ENCODE measurements around the gene ACSL6. TPM values are rescaled to one million over a fixed set of nuclear protein-coding genes. Genes with fewer than 3 reads are reported as not detected.

ACSL6 gene
- total RNA-seq, 3 donors from 2014 or later = 0.32 to 1.8 (median 0.33) TPM

GRCh38 chr5:131983244-131983771 lies 28.1 kb downstream of the ACSL6 start:
- DNase-seq (ENCODE audit: low spot score in 2 of 2) = no peak
- no peaks in the 10 kb centered on the region for H3K27me3 ChIP-seq
- no peaks in the 10 kb centered on the region for H3K4me1 ChIP-seq
- intact Hi-C loops (cut with DNase I; ENCODE audit: low total_unique reads) = no loop called here
- TF ChIP-seq POLR2A (IDR thresholded peaks at IDR 0.05) = no peak
- TF ChIP-seq, protein P1, sequence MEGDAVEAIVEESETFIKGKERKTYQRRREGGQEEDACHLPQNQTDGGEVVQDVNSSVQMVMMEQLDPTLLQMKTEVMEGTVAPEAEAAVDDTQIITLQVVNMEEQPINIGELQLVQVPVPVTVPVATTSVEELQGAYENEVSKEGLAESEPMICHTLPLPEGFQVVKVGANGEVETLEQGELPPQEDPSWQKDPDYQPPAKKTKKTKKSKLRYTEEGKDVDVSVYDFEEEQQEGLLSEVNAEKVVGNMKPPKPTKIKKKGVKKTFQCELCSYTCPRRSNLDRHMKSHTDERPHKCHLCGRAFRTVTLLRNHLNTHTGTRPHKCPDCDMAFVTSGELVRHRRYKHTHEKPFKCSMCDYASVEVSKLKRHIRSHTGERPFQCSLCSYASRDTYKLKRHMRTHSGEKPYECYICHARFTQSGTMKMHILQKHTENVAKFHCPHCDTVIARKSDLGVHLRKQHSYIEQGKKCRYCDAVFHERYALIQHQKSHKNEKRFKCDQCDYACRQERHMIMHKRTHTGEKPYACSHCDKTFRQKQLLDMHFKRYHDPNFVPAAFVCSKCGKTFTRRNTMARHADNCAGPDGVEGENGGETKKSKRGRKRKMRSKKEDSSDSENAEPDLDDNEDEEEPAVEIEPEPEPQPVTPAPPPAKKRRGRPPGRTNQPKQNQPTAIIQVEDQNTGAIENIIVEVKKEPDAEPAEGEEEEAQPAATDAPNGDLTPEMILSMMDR (IDR thresholded peaks at IDR 0.05) = no peak
- no peak for TF ChIP-seq POLR2AphosphoS5 (IDR thresholded peaks at IDR 0.05)
- no peak overlapping the region for H3K27ac ChIP-seq
- H3K4me3 ChIP-seq = no peak overlapping the region
- H3K9me3 ChIP-seq = no peaks in the 10 kb centered on the region
- H3K36me3 ChIP-seq = no peaks in the 10 kb centered on the region

- no peak overlapping the region for H3K27ac ChIP-seq
- intact Hi-C loops (cut with DNase I; ENCODE audit: low total_unique reads) = no loop called here
- H3K4me1 ChIP-seq = no peaks in the 10 kb centered on the region
- H3K9me3 ChIP-seq = no peaks in the 10 kb centered on the region
- no peaks in the 10 kb centered on the region for H3K27me3 ChIP-seq
- DNase-seq (ENCODE audit: low spot score in 2 of 2) = no peak
- TF ChIP-seq POLR2A (IDR thresholded peaks at IDR 0.05) (no peak), POLR2AphosphoS5 (IDR thresholded peaks at IDR 0.05) (no peak)
- TF ChIP-seq, protein P1 (IDR thresholded peaks at IDR 0.05) = no peak
- H3K4me3 ChIP-seq = no peak overlapping the region
- H3K36me3 ChIP-seq = no peaks in the 10 kb centered on the region
Measured at GRCh38 chr5:131981516-131981915, 29.9 kb downstream of the ACSL6 start.

GRCh38 chr5:131980696-131981095 lies 30.8 kb downstream of the ACSL6 start:
- intact Hi-C loops (cut with DNase I; ENCODE audit: low total_unique reads) = no loop called here
- DNase-seq (ENCODE audit: low spot score in 2 of 2) = no peak
- TF ChIP-seq, protein P1 (IDR thresholded peaks at IDR 0.05) = no peak
- TF ChIP-seq POLR2AphosphoS5 (IDR thresholded peaks at IDR 0.05) = no peak
- TF ChIP-seq POLR2A (IDR thresholded peaks at IDR 0.05) = no peak

GRCh38 chr5:131979816-131980215 lies 31.6 kb downstream of the ACSL6 start:
- no peak overlapping the region for H3K4me3 ChIP-seq
- TF ChIP-seq POLR2AphosphoS5 (IDR thresholded peaks at IDR 0.05) (no peak), POLR2A (IDR thresholded peaks at IDR 0.05) (no peak)
- TF ChIP-seq, protein P1 (IDR thresholded peaks at IDR 0.05) = no peak
- no peaks in the 10 kb centered on the region for H3K27me3 ChIP-seq
- intact Hi-C loops (cut with DNase I; ENCODE audit: low total_unique reads) = no loop called here
- H3K27ac ChIP-seq = no peak overlapping the region
- no peaks in the 10 kb centered on the region for H3K9me3 ChIP-seq
- H3K36me3 ChIP-seq = no peaks in the 10 kb centered on the region
- DNase-seq (ENCODE audit: low spot score in 2 of 2) = no peak
- H3K4me1 ChIP-seq = no peaks in the 10 kb centered on the region

More at GRCh38 chr5:131980696-131981095, 30.8 kb downstream of the ACSL6 start:
- Histone ChIP-seq H3K27ac (no peak overlapping the region), H3K4me3 (no peak overlapping the region), H3K27me3 (no peaks in the 10 kb centered on the region), H3K4me1 (no peaks in the 10 kb centered on the region), H3K36me3 (no peaks in the 10 kb centered on the region), H3K9me3 (no peaks in the 10 kb centered on the region)

- H3K4me3 ChIP-seq = no peak overlapping the region
- no peaks in the 10 kb centered on the region for H3K4me1 ChIP-seq
- no peaks in the 10 kb centered on the region for H3K27me3 ChIP-seq
- no peaks in the 10 kb centered on the region for H3K9me3 ChIP-seq
- TF ChIP-seq, protein P1 (IDR thresholded peaks at IDR 0.05) = no peak
- TF ChIP-seq POLR2AphosphoS5 (IDR thresholded peaks at IDR 0.05) (no peak), POLR2A (IDR thresholded peaks at IDR 0.05) (no peak)
- DNase-seq (ENCODE audit: low spot score in 2 of 2) = no peak
- no peaks in the 10 kb centered on the region for H3K36me3 ChIP-seq
- H3K27ac ChIP-seq = no peak overlapping the region
- intact Hi-C loops (cut with DNase I; ENCODE audit: low total_unique reads) = no loop called here
Measured at GRCh38 chr5:131977212-131977604, 34.2 kb downstream of the ACSL6 start.
